ENCODE results near the gene DMPK. TPM values are rescaled to one million over a fixed set of nuclear protein-coding genes. Genes with fewer than 3 reads are reported as not detected.

Gene DMPK
- total and polyA plus RNA-seq, 2 of the 4 experiments (the other 2 are of a cell fraction): 7.9 to 50.7 TPM

DNA sequence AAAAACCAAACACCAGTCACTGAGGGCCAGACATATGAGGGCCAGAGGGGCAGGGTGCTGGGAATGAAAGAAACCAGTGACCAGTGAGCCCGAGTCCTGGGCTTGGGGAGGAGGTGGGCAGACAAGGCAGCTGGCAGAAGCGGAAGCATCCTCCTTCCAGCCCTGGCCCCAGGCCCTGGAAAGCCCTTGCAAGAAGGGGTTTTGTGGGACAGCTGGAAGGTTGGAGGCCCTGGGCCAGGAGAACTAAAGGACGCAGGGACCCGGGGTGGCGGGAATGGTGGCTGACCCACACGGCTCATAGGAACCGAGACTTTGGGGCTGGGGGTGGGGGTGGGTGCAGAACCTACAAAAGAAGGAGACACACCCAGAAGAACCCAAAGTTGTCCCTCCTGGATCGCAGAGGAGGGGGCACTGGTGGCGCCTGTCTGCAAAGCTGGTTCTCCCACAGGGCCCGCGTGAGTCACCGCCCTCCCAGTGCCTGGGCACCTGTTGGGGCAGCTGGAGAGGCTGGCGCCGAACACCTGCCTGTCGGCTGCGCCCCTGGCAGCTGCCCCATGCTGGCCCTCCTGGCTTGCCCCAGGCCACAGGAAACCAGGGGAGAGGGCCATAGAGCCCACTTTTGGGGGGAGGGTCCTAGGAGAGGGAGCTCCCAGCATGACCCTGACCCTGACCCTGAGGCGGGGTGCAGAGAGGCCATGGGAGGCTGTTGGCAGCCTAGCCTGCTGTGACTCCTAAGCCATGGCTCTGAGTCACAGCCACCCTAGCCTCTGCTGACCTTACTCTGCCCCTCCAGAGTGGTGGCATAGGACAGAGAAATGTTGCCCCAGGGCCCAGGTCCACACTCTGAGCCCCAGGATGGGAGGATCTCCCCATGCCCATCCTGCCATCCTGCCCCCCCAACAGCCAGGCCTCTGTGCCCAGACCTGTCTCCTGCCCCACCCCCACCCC is 802 bp downstream of the DMPK start:
- ChIA-PET CTCF (interaction anchor here (1.6 kb wide), 1 partner anchor 18 kb away, joined by 9 read pairs; no protein-coding TSS in a partner anchor), POLR2A (ENCODE audit: unreplicated experiment) (interaction anchor here (1.6 kb wide), 1 partner anchor 12 kb away, joined by 13 read pairs; the partner anchor contains the start of gene DMWD)
- Histone ChIP-seq H2BK120ac (ENCODE audit: low read depth, low read length) (peak overlapping the region; percentile 40; the same call in 1 of the 2 replicates), H4K20me1 (ENCODE audit: insufficient read depth, low read length) (peaks cover 30% of the 10 kb centered on the region), H3K27me3 (ENCODE audit: control insufficient read depth, insufficient read depth, low read length) (no peaks in the 10 kb centered on the region), H2AK5ac (ENCODE audit: low read depth, low read length) (peak overlapping the region; percentile 77; the same call in 1 of the 2 replicates), H3K4me1 (ENCODE audit: control insufficient read depth, insufficient read depth, low read length) (peaks cover 30% of the 10 kb centered on the region), H3K56ac (ENCODE audit: extremely low read depth, insufficient read depth, low read length) (no peak overlapping the region), H3K4me2 (ENCODE audit: low read depth, low read length) (peak overlapping the region; percentile 76), H2AK9ac (replicated peaks; ENCODE audit: low read depth, low read length, poor library complexity) (peak overlapping the region; percentile 97), H4K5ac (ENCODE audit: low read depth, low read length) (no peak overlapping the region), H3K18ac (ENCODE audit: low read depth, low read length) (no peak overlapping the region), H4K8ac (ENCODE audit: low read depth in 2 of 2, low read length in 2 of 2) (peak overlapping the region in 1 of 2 experiments; percentile 35; a peak in 2 of 4 replicates), H2BK15ac (ENCODE audit: low read depth, low read length) (peak overlapping the region; percentile 74; the same call in 1 of the 3 replicates), H4K91ac (ENCODE audit: insufficient read depth, low read depth, low read length) (peak overlapping the region; percentile 32; the same call in 1 of the 2 replicates), H3K23ac (ENCODE audit: low read depth, low read length) (peak overlapping the region; percentile 28; the same call in 1 of the 2 replicates), H3K79me1 (ENCODE audit: low read depth in 1 of 2, low read length in 2 of 2) (peaks cover 31 to 81% of the 10 kb centered on the region in 2 experiments), H3K9ac (ENCODE audit: low read depth, low read length) (peak overlapping the region; percentile 64), H3K9me1 (ENCODE audit: insufficient read depth, low read length) (peaks cover 19% of the 10 kb centered on the region), H3K27ac (ENCODE audit: insufficient read depth, low read length) (peak overlapping the region; percentile 94), H2BK20ac (ENCODE audit: low read depth, low read length) (no peak overlapping the region), H3K36me3 (ENCODE audit: control insufficient read depth, insufficient read depth, low read length) (peaks cover 46% of the 10 kb centered on the region), H3K4ac (ENCODE audit: low read depth, low read length) (peak overlapping the region; percentile 96), H3K14ac (replicated peaks; ENCODE audit: low read depth, low read length) (peak overlapping the region; percentile 86), H3K9me3 (ENCODE audit: control insufficient read depth, insufficient read depth, low read length) (no peaks in the 10 kb centered on the region), H2BK5ac (ENCODE audit: low read depth, low read length, poor library complexity, severe bottlenecking) (peak overlapping the region; percentile 94), H2AFZ (replicated peaks; ENCODE audit: low read length, poor library complexity) (peak overlapping the region; percentile 55), H3K4me3 (ENCODE audit: insufficient read depth, low read depth, low read length) (peak overlapping the region; percentile 33)
- DNase-seq (no peak), ATAC-seq (ENCODE audit: low read depth) (peak; percentile 3)
- intact Hi-C loops (cut with micrococcal nuclease) (no loop called here), dilution Hi-C loops (cut with HindIII; ENCODE audit: low sequenced_read_pairs, unreplicated experiment) (no loop called here), in situ Hi-C loops (cut with MboI; ENCODE audit: low sequenced_read_pairs) (no loop called here)
- BruUV-seq (replicated peaks): no TSS peak
- 100% methylated on average over 1 of the region's 17 CpGs; no CpG with 5 or more reads in 1 of the 2 experiments for WGBS, 2 experiments (ENCODE audit: extremely low coverage in 2 of 2, insufficient read length in 1 of 2)
- no peak for TF ChIP-seq NFE2L2 (IDR thresholded peaks at IDR 0.05; ENCODE audit: low read depth, low read length)
- no peak for TF ChIP-seq RFX5 (IDR thresholded peaks at IDR 0.05; ENCODE audit: low read depth, low read length)
- TF ChIP-seq, protein P1, sequence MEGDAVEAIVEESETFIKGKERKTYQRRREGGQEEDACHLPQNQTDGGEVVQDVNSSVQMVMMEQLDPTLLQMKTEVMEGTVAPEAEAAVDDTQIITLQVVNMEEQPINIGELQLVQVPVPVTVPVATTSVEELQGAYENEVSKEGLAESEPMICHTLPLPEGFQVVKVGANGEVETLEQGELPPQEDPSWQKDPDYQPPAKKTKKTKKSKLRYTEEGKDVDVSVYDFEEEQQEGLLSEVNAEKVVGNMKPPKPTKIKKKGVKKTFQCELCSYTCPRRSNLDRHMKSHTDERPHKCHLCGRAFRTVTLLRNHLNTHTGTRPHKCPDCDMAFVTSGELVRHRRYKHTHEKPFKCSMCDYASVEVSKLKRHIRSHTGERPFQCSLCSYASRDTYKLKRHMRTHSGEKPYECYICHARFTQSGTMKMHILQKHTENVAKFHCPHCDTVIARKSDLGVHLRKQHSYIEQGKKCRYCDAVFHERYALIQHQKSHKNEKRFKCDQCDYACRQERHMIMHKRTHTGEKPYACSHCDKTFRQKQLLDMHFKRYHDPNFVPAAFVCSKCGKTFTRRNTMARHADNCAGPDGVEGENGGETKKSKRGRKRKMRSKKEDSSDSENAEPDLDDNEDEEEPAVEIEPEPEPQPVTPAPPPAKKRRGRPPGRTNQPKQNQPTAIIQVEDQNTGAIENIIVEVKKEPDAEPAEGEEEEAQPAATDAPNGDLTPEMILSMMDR (conservative IDR thresholded peaks at IDR 0.05; ENCODE audit: low read depth, low read length): no peak
- no peak for TF ChIP-seq FOS (IDR thresholded peaks at IDR 0.05; ENCODE audit: low read depth, low read length)
- no peak for TF ChIP-seq BHLHE40 (IDR thresholded peaks at IDR 0.05; ENCODE audit: low read depth, low read length)
- TF ChIP-seq, protein P2, sequence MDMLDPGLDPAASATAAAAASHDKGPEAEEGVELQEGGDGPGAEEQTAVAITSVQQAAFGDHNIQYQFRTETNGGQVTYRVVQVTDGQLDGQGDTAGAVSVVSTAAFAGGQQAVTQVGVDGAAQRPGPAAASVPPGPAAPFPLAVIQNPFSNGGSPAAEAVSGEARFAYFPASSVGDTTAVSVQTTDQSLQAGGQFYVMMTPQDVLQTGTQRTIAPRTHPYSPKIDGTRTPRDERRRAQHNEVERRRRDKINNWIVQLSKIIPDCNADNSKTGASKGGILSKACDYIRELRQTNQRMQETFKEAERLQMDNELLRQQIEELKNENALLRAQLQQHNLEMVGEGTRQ (IDR thresholded peaks at IDR 0.05; ENCODE audit: low read depth, low read length): no peak
- TF ChIP-seq, protein P3, sequence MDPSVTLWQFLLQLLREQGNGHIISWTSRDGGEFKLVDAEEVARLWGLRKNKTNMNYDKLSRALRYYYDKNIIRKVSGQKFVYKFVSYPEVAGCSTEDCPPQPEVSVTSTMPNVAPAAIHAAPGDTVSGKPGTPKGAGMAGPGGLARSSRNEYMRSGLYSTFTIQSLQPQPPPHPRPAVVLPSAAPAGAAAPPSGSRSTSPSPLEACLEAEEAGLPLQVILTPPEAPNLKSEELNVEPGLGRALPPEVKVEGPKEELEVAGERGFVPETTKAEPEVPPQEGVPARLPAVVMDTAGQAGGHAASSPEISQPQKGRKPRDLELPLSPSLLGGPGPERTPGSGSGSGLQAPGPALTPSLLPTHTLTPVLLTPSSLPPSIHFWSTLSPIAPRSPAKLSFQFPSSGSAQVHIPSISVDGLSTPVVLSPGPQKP (IDR thresholded peaks at IDR 0.05; ENCODE audit: borderline replicate concordance, low read depth, low read length): no peak
- TF ChIP-seq RCOR1 (IDR thresholded peaks at IDR 0.05; ENCODE audit: insufficient replicate concordance, low read length): no peak
- TF ChIP-seq POLR2A (IDR thresholded peaks at IDR 0.05; ENCODE audit: low read depth, low read length): no peak
- no peak for TF ChIP-seq MXI1 (IDR thresholded peaks at IDR 0.05; ENCODE audit: borderline replicate concordance, low read depth, low read length)
- no peak for TF ChIP-seq MAZ (IDR thresholded peaks at IDR 0.05; ENCODE audit: borderline replicate concordance, low read depth, low read length)
- no peak for TF ChIP-seq CHD1 (IDR thresholded peaks at IDR 0.05; ENCODE audit: low read depth, low read length)
- TF ChIP-seq SMC3 (IDR thresholded peaks at IDR 0.05; ENCODE audit: low read depth, low read length): no peak
